Endodermal cell (in vitro differentiated cells): ENCODE measurements around the gene SERBP1. TPM values are rescaled to one million over a fixed set of nuclear protein-coding genes. Genes with fewer than 3 reads are reported as not detected.

Experiments used
- DNase-seq: peaks from one replicate; pipeline ENCODE4 v3.0.0-alpha.2; 2017
- H3K27ac ChIP-seq: 2 replicates; pipeline ENCODE4 v1.5.1; 2013; ENCODE audit warnings: mild to moderate bottlenecking, low read depth, low read length, moderate library complexity
- H3K27me3 ChIP-seq: 2 replicates; pipeline ENCODE4 v1.6.1; 2013; ENCODE audit warnings: mild to moderate bottlenecking, low read length, moderate library complexity; ENCODE audit not compliant: insufficient read depth, control insufficient read depth, poor library complexity, severe bottlenecking
- H3K36me3 ChIP-seq: 2 replicates; pipeline ENCODE4 v1.7.0; 2013; ENCODE audit warnings: mild to moderate bottlenecking, low read length, moderate library complexity; ENCODE audit not compliant: control insufficient read depth, insufficient read depth
- H3K4me1 ChIP-seq: one replicate; pipeline ENCODE4 v1.7.0; 2013; ENCODE audit warnings: low read length; ENCODE audit not compliant: control insufficient read depth, insufficient read depth
- H3K4me3 ChIP-seq: 2 replicates; pipeline ENCODE4 v1.5.1; 2013; ENCODE audit warnings: mild to moderate bottlenecking, low read length, moderate library complexity
- H3K9ac ChIP-seq: 2 replicates; pipeline ENCODE4 v1.6.1; 2013; ENCODE audit warnings: mild to moderate bottlenecking, low read length, moderate library complexity; ENCODE audit not compliant: poor library complexity, severe bottlenecking; ENCODE audit errors: extremely low read depth
- H3K9me3 ChIP-seq: 2 replicates; pipeline ENCODE4 v1.6.1; 2013; ENCODE audit warnings: mild to moderate bottlenecking, low read length, moderate library complexity; ENCODE audit not compliant: control insufficient read depth
- H3K27ac Mint-ChIP-seq: 2 replicates; pipeline ENCODE4 v1.8.0; 2020; ENCODE audit warnings: mixed read lengths
- H3K27me3 Mint-ChIP-seq: 2 replicates; pipeline ENCODE4 v1.8.0; 2021; ENCODE audit warnings: mild to moderate bottlenecking, mixed read lengths; ENCODE audit not compliant: insufficient read depth
- H3K36me3 Mint-ChIP-seq: 2 replicates; pipeline ENCODE4 v1.8.0; 2020; ENCODE audit warnings: low read depth, mixed read lengths
- H3K4me1 Mint-ChIP-seq: 2 replicates; pipeline ENCODE4 v1.8.0; 2020; ENCODE audit warnings: mixed read lengths
- H3K4me3 Mint-ChIP-seq: 2 replicates; pipeline ENCODE4 v1.8.0; 2020; ENCODE audit warnings: mild to moderate bottlenecking, moderate library complexity, mixed read lengths
- H3K9me3 Mint-ChIP-seq: 2 replicates; pipeline ENCODE4 v1.8.0; 2020; ENCODE audit warnings: mild to moderate bottlenecking, mixed read lengths
- CTCF ChIP-seq: fragments of 200-600 bp; sonication (generic); conservative IDR thresholded peaks from 2 replicates; pipeline ENCODE4 v1.5.0; 2021; ENCODE audit warnings: antibody characterized with exemption, mild to moderate bottlenecking
- WGBS, 2 experiments: methylation state at CpG; one replicate each; pipeline versions ENCODE4 v1.1.5 to v1.1.7; 2013; ENCODE audit warnings: missing lambda C conversion rate in 2 of 2, mixed read lengths in 1 of 2; ENCODE audit not compliant: insufficient coverage in 1 of 2, insufficient read length in 1 of 2; 5-methylcytosine and 5-hydroxymethylcytosine counted together
- total RNA-seq, 2 donors: library from RNA; stranded (reverse); fragmentation: NEBNext Ultra II Directional in 1 of 2; extraction: Animal tissue kit (Norgen Biotek cat#: 25700) in 1 of 2; gene quantifications; 2 replicates in 1 of 2; 3 replicates in 1 of 2; pipeline ENCODE4 v1.2.1, GENCODE V29; 2021

The SERBP1 gene
- total RNA-seq, 2 donors from 2014 or later, result 312 to 331 TPM

DNA sequence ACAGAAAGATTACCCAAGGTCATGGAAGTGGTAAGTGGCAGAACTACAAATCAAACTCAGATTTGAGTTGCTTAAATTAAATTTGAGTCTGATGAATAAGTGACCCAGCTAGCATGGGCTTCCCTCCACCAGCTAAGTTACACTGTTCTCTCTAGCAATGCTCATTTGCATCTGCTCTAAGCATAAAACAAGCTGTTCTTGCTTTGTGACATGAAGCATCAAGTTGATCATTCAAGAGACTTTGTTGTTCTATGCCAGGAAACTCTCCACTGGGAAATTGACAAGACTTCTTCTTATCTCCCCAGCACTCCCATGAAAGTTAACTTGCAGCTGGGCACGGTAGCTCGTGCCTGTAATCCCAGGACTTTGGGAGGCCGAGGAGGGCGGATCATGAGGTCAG lies 49.0 kb downstream of the SERBP1 start:
- no peak for DNase-seq
- peaks cover 36% of the 10 kb centered on the region for H3K9me3 ChIP-seq
- WGBS, 2 experiments, result 89 to 95% methylated on average over 3 to 4 of the region's 4 CpGs
- H3K4me3 ChIP-seq, result no peak overlapping the region
- Mint-ChIP-seq H3K36me3 (peaks cover 23% of the 10 kb centered on the region), H3K4me3 (no peak overlapping the region), H3K4me1 (peaks cover 4% of the 10 kb centered on the region), H3K27me3 (no peaks in the 10 kb centered on the region), H3K9me3 (peaks cover 46% of the 10 kb centered on the region), H3K27ac (no peak overlapping the region)
- H3K27ac ChIP-seq, result no peak overlapping the region
- H3K36me3 ChIP-seq, result no peaks in the 10 kb centered on the region
- H3K4me1 ChIP-seq, result no peaks in the 10 kb centered on the region
- no peak for TF ChIP-seq CTCF
- H3K27me3 ChIP-seq, result no peaks in the 10 kb centered on the region
- no peak overlapping the region for H3K9ac ChIP-seq

DNA sequence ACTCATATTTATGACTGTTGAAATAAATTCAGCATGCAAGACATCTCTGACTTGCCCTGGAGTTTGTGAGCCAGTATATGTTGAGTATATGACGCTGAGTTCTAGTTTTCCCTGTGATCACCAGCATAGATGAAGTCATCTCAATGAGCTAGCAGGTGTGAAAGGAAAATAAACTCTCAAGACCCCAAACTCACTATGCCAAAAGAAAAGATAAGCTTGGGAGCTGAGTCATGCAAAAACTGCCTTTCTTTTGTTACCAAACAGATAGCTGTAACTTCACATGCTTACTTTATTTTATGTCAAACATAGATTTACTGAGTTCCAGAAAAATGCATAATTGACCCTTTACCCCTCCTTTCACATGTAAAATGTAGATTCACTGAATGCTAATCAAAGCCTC lies 52.9 kb downstream of the SERBP1 start:
- H3K27me3 Mint-ChIP-seq, result no peaks in the 10 kb centered on the region
- Histone ChIP-seq H3K4me3 (no peak overlapping the region), H3K27ac (no peak overlapping the region), H3K4me1 (no peaks in the 10 kb centered on the region), H3K9me3 (peaks cover 4% of the 10 kb centered on the region), H3K27me3 (no peaks in the 10 kb centered on the region), H3K9ac (no peak overlapping the region), H3K36me3 (no peaks in the 10 kb centered on the region)
- DNase-seq, result no peak
- H3K36me3 Mint-ChIP-seq, result peaks cover 5% of the 10 kb centered on the region
- no peak overlapping the region for H3K4me3 Mint-ChIP-seq
- no peak overlapping the region for H3K27ac Mint-ChIP-seq
- H3K4me1 Mint-ChIP-seq, result peaks cover 4% of the 10 kb centered on the region
- peaks cover 11% of the 10 kb centered on the region for H3K9me3 Mint-ChIP-seq
- WGBS, 2 experiments, result 100% methylated on average over 1 of the region's 1 CpG
- no peak for TF ChIP-seq CTCF

GRCh38 chr1:67376381-67376780 lies 53.8 kb downstream of the SERBP1 start:
- 89 to 92% methylated on average over 2 of the region's 3 CpGs for WGBS, 2 experiments
- Histone ChIP-seq H3K9ac (no peak overlapping the region), H3K4me3 (no peak overlapping the region), H3K9me3 (no peaks in the 10 kb centered on the region), H3K27me3 (no peaks in the 10 kb centered on the region), H3K4me1 (no peaks in the 10 kb centered on the region), H3K36me3 (no peaks in the 10 kb centered on the region), H3K27ac (no peak overlapping the region)
- no peak for TF ChIP-seq CTCF
- H3K27ac Mint-ChIP-seq, result no peak overlapping the region
- peaks cover 4% of the 10 kb centered on the region for H3K4me1 Mint-ChIP-seq
- DNase-seq, result no peak
- H3K27me3 Mint-ChIP-seq, result no peaks in the 10 kb centered on the region
- no peak overlapping the region for H3K4me3 Mint-ChIP-seq
- peaks cover 5% of the 10 kb centered on the region for H3K36me3 Mint-ChIP-seq
- peaks cover 2% of the 10 kb centered on the region for H3K9me3 Mint-ChIP-seq
